Gastrocnemius medialis (tissue), 4 donors: ENCODE results near the gene MARCHF6. TPM values are rescaled to one million over a fixed set of nuclear protein-coding genes. Genes with fewer than 3 reads are reported as not detected.
A peak's percentile ranks its signal among the peaks of the same experiment; 100 is the strongest.
"Not testable (repeated sequence)": the region's sequence is repeated elsewhere in the genome, so short reads cannot be mapped to it uniquely, and the experiment has no call there.

Experiments used
- ATAC-seq, 2 donors: fragments of 150-250 bp; one replicate each; pipeline ENCODE4 v1.9.1; 2016
- DNase-seq, 2 donors: peaks; one replicate each; pipeline ENCODE4 v3.0.0-alpha.2; 2019
- H3K27ac ChIP-seq, 4 donors: fragments of 200-600 bp; sonication (generic); 1 replicate in 1 of 4; 2 replicates in 3 of 4; pipeline ENCODE4 v1.5.1; 2016 to 2018; ENCODE audit warnings: mild to moderate bottlenecking in 2 of 4, moderate library complexity in 1 of 4
- H3K27me3 ChIP-seq, 3 donors: fragments of 200-600 bp; sonication (generic) in 2 of 3; 1 replicate in 1 of 3; 2 replicates in 2 of 3; pipeline versions ENCODE4 v1.5.1 to v1.6.0; 2016 to 2019; ENCODE audit warnings: mild to moderate bottlenecking in 1 of 3, moderate library complexity in 1 of 3
- H3K36me3 ChIP-seq, 2 donors: fragments of 200-600 bp; sonication (generic) in 1 of 2; one replicate each; pipeline ENCODE4 v1.5.1; 2017 to 2018
- H3K4me1 ChIP-seq, 2 donors: fragments of 200-600 bp; sonication (generic) in 1 of 2; one replicate each; pipeline ENCODE4 v1.5.1; 2016 to 2017; ENCODE audit warnings: mild to moderate bottlenecking in 2 of 2
- H3K4me3 ChIP-seq, 4 donors: fragments of 200-600 bp; sonication (generic) in 3 of 4; 1 replicate in 1 of 4; 2 replicates in 3 of 4; pipeline ENCODE4 v1.5.1; 2016 to 2019; ENCODE audit warnings: mild to moderate bottlenecking in 2 of 4
- H3K9me3 ChIP-seq, 3 donors: fragments of 200-600 bp; sonication (generic) in 2 of 3; 1 replicate in 1 of 3; 2 replicates in 2 of 3; pipeline ENCODE4 v1.5.1; 2016 to 2019
- CTCF ChIP-seq, 5 experiments: fragments of 450-650 bp in 3 of 5; fragments of 200-600 bp in 2 of 5; sonication (generic) in 2 of 5; IDR thresholded peaks in 4 of 5; conservative IDR thresholded peaks in 1 of 5; 1 replicate in 4 of 5; 2 replicates in 1 of 5; pipeline ENCODE4 v1.5.1; 2016 to 2019; ENCODE audit warnings: antibody characterized with exemption in 5 of 5, mild to moderate bottlenecking in 3 of 5, moderate library complexity in 3 of 5
- POLR2A ChIP-seq, 2 donors: fragments of 450-650 bp; IDR thresholded peaks; one replicate each; pipeline ENCODE4 v1.6.1; 2017; ENCODE audit warnings: antibody characterized with exemption in 2 of 2, mild to moderate bottlenecking in 2 of 2, moderate library complexity in 2 of 2
- in situ Hi-C, 4 donors: fragments of 200-750 bp; cut with MboI; loops; one replicate each; pipeline versions ENCODE4 v1.15.0 to v1.8.0; 2017; ENCODE audit warnings: low sequenced_read_pairs in 4 of 4
- intact Hi-C: fragments of 100-400 bp; cut with DNase I; formaldehyde crosslinking; loops from one replicate; pipeline ENCODE4 v1.15.1; 2023; ENCODE audit warnings: low total_unique reads
- total RNA-seq, 4 donors: library from RNA; depleted of rRNA; stranded (reverse); fragments of >200 nt; gene quantifications; one replicate each; pipeline versions ENCODE4 v1.1.0 to v1.2.3, GENCODE V29; 2016

Gene MARCHF6
- total RNA-seq, 4 donors from 2014 or later: 139 to 173 (median 146) TPM

GRCh38 chr5:10338686-10339057, 14.8 kb upstream of the MARCHF6 start:
- in situ Hi-C loops: no loop called here
- no peak for DNase-seq
- Histone ChIP-seq H3K9me3 (no peaks in the 10 kb centered on the region), H3K4me1 (peaks cover 4 to 9% of the 10 kb centered on the region in 2 donors), H3K4me3 (no peak overlapping the region), H3K27ac (no peak overlapping the region), H3K36me3 (no peaks in the 10 kb centered on the region), H3K27me3 (no peaks in the 10 kb centered on the region)
- intact Hi-C loops: no loop called here
- no peak for ATAC-seq
- TF ChIP-seq POLR2A (IDR thresholded peaks at IDR 0.05) (no peak), CTCF (IDR thresholded peaks at IDR 0.05 in 4 of 5, conservative IDR thresholded peaks at IDR 0.05 in 1 of 5) (no peak)

GRCh38 chr5:10339058-10339811, 14.3 kb upstream of the MARCHF6 start:
- DNase-seq: no peak
- no peak for ATAC-seq
- no peak overlapping the region for H3K4me3 ChIP-seq
- TF ChIP-seq CTCF (IDR thresholded peaks at IDR 0.05 in 4 of 5, conservative IDR thresholded peaks at IDR 0.05 in 1 of 5) (no peak), POLR2A (IDR thresholded peaks at IDR 0.05) (no peak)
- no peak overlapping the region for H3K27ac ChIP-seq
- H3K36me3 ChIP-seq: no peaks in the 10 kb centered on the region
- no peaks in the 10 kb centered on the region for H3K27me3 ChIP-seq
- in situ Hi-C loops (no loop called here), intact Hi-C loops (no loop called here)
- H3K4me1 ChIP-seq: peaks cover under 1 to 9% of the 10 kb centered on the region in 2 donors
- H3K9me3 ChIP-seq: no peaks in the 10 kb centered on the region

GRCh38 chr5:10339958-10340357, 13.5 kb upstream of the MARCHF6 start:
- in situ Hi-C loops: no loop called here
- DNase-seq: no peak
- intact Hi-C loops: no loop called here
- TF ChIP-seq CTCF (IDR thresholded peaks at IDR 0.05 in 4 of 5, conservative IDR thresholded peaks at IDR 0.05 in 1 of 5): no peak
- TF ChIP-seq POLR2A (IDR thresholded peaks at IDR 0.05): no peak
- Histone ChIP-seq H3K36me3 (no peaks in the 10 kb centered on the region), H3K27ac (no peak overlapping the region), H3K27me3 (no peaks in the 10 kb centered on the region), H3K4me3 (no peak overlapping the region), H3K4me1 (peaks cover 0 to 9% of the 10 kb centered on the region in 2 donors), H3K9me3 (no peaks in the 10 kb centered on the region)
- no peak for ATAC-seq

GRCh38 chr5:10343486-10343885, 10.0 kb upstream of the MARCHF6 start:
- H3K9me3 ChIP-seq: no peaks in the 10 kb centered on the region
- H3K4me1 ChIP-seq: peaks cover 0 to 9% of the 10 kb centered on the region in 2 donors
- DNase-seq (no peak), ATAC-seq (no peak)
- H3K27ac ChIP-seq: no peak overlapping the region
- no peak overlapping the region for H3K4me3 ChIP-seq
- no peaks in the 10 kb centered on the region for H3K27me3 ChIP-seq
- intact Hi-C loops: no loop called here
- TF ChIP-seq CTCF (IDR thresholded peaks at IDR 0.05 in 4 of 5, conservative IDR thresholded peaks at IDR 0.05 in 1 of 5) (no peak), POLR2A (IDR thresholded peaks at IDR 0.05) (no peak)
- no peaks in the 10 kb centered on the region for H3K36me3 ChIP-seq
- in situ Hi-C loops: no loop called here

GRCh38 chr5:10344461-10345106, 8.9 kb upstream of the MARCHF6 start:
- intact Hi-C loops, H3K27me3 ChIP-seq, H3K9me3 ChIP-seq, H3K4me3 ChIP-seq, in situ Hi-C loops, H3K36me3 ChIP-seq, DNase-seq, H3K4me1 ChIP-seq: not testable (repeated sequence)
- H3K27ac ChIP-seq: peak overlapping the region in 1 of 4 donors; percentile 8
- ATAC-seq: peak; percentile 16 to 37
